HTR-8/SVneo (cell line): ENCODE measurements around the gene IGFBP4.
A peak's percentile ranks its signal among the peaks of the same experiment; 100 is the strongest.
"Not testable (repeated sequence)": the region's sequence is repeated elsewhere in the genome, so short reads cannot be mapped to it uniquely, and the experiment has no call there.

Experiments
- DNase-seq: peaks from one replicate; pipeline ENCODE4 v3.0.0; 2011; ENCODE audit warnings: low spot score, mixed read lengths; ENCODE audit not compliant: insufficient read length
- FAIRE-seq: peaks from 2 replicates; lab custom pipeline; 2011; peaks lifted over from hg19 to GRCh38; lab: Jason Lieb, UNC

The IGFBP4 gene

GRCh38 chr17:40443196-40443987 lies at the start of gene IGFBP4:
Gene IGFBP4 (plus strand): TSS chr17:40443450. CDS start chr17:40443736, 286 bp downstream.
- DNase-seq (peak; percentile 83), FAIRE-seq (peak; percentile 95)

GRCh38 chr17:40399185-40399584 lies 44.1 kb upstream of the IGFBP4 start:
- FAIRE-seq = no peak
- DNase-seq = peak; percentile 43

DNA sequence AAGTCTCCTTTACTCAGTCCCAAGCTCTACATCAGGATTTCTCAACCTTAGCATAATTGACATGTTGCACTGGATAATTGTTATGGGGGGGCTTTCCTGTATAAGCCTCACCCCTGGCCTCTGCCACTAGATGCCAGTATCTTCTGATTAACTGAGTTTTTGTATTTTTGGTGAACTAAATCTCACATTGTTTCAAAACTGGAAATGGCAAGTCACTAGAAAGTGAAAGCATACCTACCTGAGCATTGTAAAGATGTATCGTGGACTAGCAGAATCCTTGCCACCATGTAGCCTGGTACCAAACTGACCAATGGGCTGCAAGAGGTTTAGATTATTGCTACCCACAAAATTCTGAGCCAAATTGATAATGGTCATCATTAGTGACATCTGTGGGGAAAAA lies 40.6 kb upstream of the IGFBP4 start:
- no peak for DNase-seq
- FAIRE-seq = no peak

GRCh38 chr17:40404003-40404402 lies 39.2 kb upstream of the IGFBP4 start:
- no peak for FAIRE-seq
- no peak for DNase-seq

DNA sequence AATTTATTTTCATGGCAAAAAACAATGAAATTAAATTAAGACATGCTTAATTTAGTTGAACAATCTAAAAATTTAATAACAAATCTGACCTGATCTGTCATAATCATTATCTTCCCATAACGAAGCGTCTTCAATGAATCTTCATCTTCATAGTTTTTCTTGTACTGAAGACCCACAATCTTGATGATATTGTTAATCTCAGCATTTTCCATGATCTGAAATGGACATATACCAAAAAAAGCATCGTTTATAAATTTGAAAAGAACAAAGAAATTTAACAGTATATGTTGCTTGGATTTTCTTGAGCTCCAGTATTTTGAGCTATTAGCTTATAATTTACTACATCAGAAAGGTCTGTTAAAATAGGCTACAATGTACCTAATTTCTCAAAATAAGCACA lies 35.8 kb upstream of the IGFBP4 start:
- FAIRE-seq (no peak), DNase-seq (no peak)

GRCh38 chr17:40409540-40409939 lies 33.7 kb upstream of the IGFBP4 start:
- DNase-seq = not testable (repeated sequence)

GRCh38 chr17:40410082-40410481 lies 33.2 kb upstream of the IGFBP4 start:
- no peak for DNase-seq
- no peak for FAIRE-seq

More at GRCh38 chr17:40409540-40409939, 33.7 kb upstream of the IGFBP4 start:
- FAIRE-seq = not testable (repeated sequence)

DNA sequence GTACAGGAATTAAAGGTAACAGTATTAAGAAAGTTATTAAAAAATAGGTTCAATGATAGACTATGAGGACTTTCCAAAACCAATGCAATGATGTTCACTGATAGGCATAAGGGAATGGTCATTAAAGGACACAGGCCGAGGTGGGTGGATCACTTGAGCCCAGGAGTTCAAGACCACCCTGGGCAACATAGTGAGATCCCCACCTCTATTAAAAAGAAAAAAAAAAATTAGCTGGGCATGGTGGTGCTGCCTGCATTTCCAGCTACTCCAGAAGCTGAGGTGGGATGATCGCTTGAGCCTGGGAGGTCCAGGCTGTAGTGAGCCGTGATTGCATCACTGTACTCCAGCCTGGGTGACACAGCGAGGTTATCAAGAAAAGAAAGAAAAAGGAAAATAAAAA lies 31.4 kb upstream of the IGFBP4 start:
- DNase-seq = no peak
- FAIRE-seq = no peak

DNA sequence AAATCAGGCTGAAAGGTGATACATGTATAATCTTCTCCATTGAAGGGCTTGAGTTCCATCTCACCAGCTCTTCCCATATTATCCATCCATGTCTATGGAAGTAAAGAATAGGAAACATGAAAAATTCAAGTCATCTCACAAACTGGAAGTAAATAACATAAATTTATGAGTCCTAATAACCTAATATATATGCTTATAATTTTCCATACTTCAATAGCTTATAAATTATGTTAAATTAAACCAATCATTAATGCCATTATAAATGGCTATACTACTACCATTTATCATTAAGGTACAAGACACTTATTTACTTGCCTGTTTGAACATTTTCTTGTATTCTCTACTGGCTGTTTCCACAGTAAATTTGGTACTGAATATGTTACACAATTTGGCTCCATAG lies 30.4 kb upstream of the IGFBP4 start:
- no peak for DNase-seq
- FAIRE-seq = no peak

GRCh38 chr17:40414312-40414711 lies 28.9 kb upstream of the IGFBP4 start:
- not testable (repeated sequence) for DNase-seq, FAIRE-seq

- FAIRE-seq (no peak), DNase-seq (peak; percentile 38)
These were observed 27.9 kb upstream of the IGFBP4 start for GRCh38 chr17:40415390-40415789.

GRCh38 chr17:40416671-40417070 lies 26.6 kb upstream of the IGFBP4 start:
- no peak for FAIRE-seq

GRCh38 chr17:40417258-40417608 lies 26.0 kb upstream of the IGFBP4 start:
- no peak for DNase-seq
- FAIRE-seq = no peak

More at GRCh38 chr17:40416671-40417070, 26.6 kb upstream of the IGFBP4 start:
- DNase-seq = no peak

GRCh38 chr17:40417609-40418427 lies 25.4 kb upstream of the IGFBP4 start, which contains the start of gene TOP2A:
Gene TOP2A (minus strand): TSS chr17:40417896. CDS start chr17:40417791, 105 bp downstream.
- DNase-seq (peak; percentile 100), FAIRE-seq (peak; percentile 95)

- FAIRE-seq (no peak), DNase-seq (no peak)
These were observed 24.9 kb upstream of the IGFBP4 start for GRCh38 chr17:40418428-40418706.

DNA sequence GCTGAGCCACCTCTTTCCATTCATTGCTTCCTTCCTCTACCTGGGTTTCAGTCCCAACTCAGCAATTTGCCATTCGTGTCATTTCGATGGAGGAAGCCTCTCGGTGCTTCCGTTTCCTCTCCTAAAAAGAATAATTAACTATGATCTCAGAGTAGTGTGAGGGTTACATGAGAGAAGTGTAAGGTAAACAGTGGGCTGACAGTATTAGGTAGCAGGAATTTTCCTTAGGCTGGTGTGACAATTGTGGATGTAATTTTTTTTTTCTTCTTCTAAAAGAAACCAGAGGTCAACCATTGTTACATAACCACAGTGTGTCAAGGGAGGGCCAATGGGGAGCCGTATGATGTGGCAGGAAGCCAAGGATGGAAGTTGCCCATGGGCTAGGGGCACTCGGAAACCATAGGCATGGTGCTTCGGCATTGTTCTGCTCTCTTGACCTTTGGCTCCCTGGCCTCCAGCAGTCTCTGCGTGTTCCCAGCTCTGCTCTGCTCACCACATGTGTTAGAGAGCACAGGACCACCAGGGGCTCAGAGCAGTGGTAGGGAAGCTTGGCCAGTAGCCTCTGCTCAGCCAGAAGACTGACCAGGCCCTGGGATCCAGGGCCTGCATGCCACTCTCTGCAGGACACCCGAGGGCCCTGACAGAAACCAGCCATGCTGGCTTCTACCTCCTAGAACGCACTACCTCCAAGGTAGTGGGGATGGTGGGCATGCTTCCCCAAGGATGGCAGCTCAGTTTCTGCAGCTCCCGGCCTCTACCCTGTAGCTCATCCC lies 23.5 kb upstream of the IGFBP4 start:
- FAIRE-seq (no peak), DNase-seq (no peak)

- no peak for FAIRE-seq
- DNase-seq = no peak
These were observed 20.1 kb upstream of the IGFBP4 start for GRCh38 chr17:40422990-40423633.

- FAIRE-seq (peak; percentile 4), DNase-seq (no peak)
These were observed 17.5 kb upstream of the IGFBP4 start for GRCh38 chr17:40425741-40426140.

DNA sequence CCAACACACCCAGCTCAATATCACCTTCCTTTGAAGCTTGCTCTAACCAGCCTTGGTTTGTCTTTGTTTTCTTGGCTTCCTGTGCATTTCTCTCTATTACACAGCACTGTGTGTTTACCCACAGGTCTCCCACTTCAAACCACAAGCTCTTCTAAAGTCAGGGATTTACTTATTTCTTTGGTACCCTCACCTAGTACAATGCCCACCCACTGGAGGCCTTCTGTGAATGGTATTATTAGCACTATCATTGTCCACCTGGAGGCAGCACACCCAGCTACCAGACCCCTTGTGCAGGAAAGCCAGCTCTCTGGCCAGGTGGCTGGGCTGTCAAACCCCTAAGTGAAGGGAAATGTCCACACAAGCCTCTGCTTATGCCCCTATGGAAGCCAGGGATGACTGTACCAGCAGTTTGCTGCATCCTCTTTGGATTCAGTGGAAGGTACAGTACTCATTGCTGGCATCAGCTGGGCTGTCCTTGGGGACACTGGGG lies 16.2 kb upstream of the IGFBP4 start:
- no peak for FAIRE-seq
- DNase-seq = no peak
